GM12878 (cell line): ENCODE data around the gene VSIG10L2. TPM values are rescaled to one million over a fixed set of nuclear protein-coding genes. Genes with fewer than 3 reads are reported as not detected.

Experiments
- ATAC-seq: fragments of 200-7000 bp; cut with Tn5 transposase; 3 replicates; pipeline ENCODE4 v1.9.1; 2020; ENCODE audit warnings: mild to moderate bottlenecking, moderate library complexity
- BruUV-seq: library from RNA; stranded (reverse); fragments of 400-500 nt; replicated peaks from 2 replicates; lab custom pipeline; 2021; lab: Mats Ljungman, UMichigan
- CTCF ChIA-PET: fragments of 300-600 bp; sonication (Branson Sonifier 250); formaldehyde crosslinking; extraction: SDS; loops from one replicate; lab custom pipeline; 2021; ENCODE audit warnings: inconsistent platforms; lab: Yijun Ruan, JAX
- POLR2A ChIA-PET: fragments of 350-600 bp; formaldehyde crosslinking; extraction: SDS; loops from one replicate; lab custom pipeline; 2021; ENCODE audit warnings: inconsistent platforms; lab: Charles Lee
- RAD21 ChIA-PET: fragments of 300-600 bp; sonication (Branson Sonifier 250); formaldehyde crosslinking; loops from one replicate; lab custom pipeline; 2023; ENCODE audit warnings: antibody characterized with exemption; ENCODE audit not compliant: unreplicated experiment; lab: Charles Lee
- SMC1A ChIA-PET: fragments of 300-600 bp; sonication (Branson Sonifier 250); formaldehyde crosslinking; loops from one replicate; lab custom pipeline; 2023; ENCODE audit not compliant: unreplicated experiment, uncharacterized antibody; lab: Charles Lee
- DNase-seq: peaks from one replicate; pipeline ENCODE4 v3.0.0-alpha.2; 2011; ENCODE audit warnings: low read depth, low spot score
- FAIRE-seq: peaks from 3 replicates; lab custom pipeline; 2011; peaks lifted over from hg19 to GRCh38; lab: Jason Lieb, UNC
- H2AFZ ChIP-seq: 2 replicates; pipeline ENCODE4 v1.6.0; 2011; ENCODE audit warnings: low read depth, low read length, control low read depth; ENCODE audit not compliant: control insufficient read depth
- H3K27ac ChIP-seq: 2 replicates; pipeline ENCODE4 v1.5.1; 2011; ENCODE audit warnings: control low read depth; ENCODE audit not compliant: control insufficient read depth, insufficient read depth
- H3K27me3 ChIP-seq, 2 experiments: replicated peaks in 1 of 2; 2 replicates each; pipeline versions ENCODE4 v1.6.0 to v1.6.1; 2011; ENCODE audit warnings: low read length in 1 of 2; ENCODE audit not compliant: control insufficient read depth in 2 of 2, insufficient read depth in 2 of 2
- H3K36me3 ChIP-seq, 2 experiments: 2 replicates each; pipeline ENCODE4 v1.5.1; 2011; ENCODE audit warnings: low read length in 1 of 2; ENCODE audit not compliant: control insufficient read depth in 2 of 2, insufficient read depth in 2 of 2
- H3K4me1 ChIP-seq: 2 replicates; pipeline ENCODE4 v1.6.1; 2011; ENCODE audit warnings: mild to moderate bottlenecking, low read length, moderate library complexity, mixed read lengths; ENCODE audit not compliant: control insufficient read depth, insufficient read depth
- H3K4me2 ChIP-seq: 2 replicates; pipeline ENCODE4 v1.6.0; 2011; ENCODE audit warnings: control low read depth; ENCODE audit not compliant: control insufficient read depth, insufficient read depth
- H3K4me3 ChIP-seq: fragments of 200-600 bp; sonication (generic); 2 replicates; pipeline ENCODE4 v1.5.1; 2016
- H3K79me2 ChIP-seq: 2 replicates; pipeline ENCODE4 v1.6.0; 2011; ENCODE audit warnings: low read length; ENCODE audit not compliant: control insufficient read depth, insufficient read depth
- H3K9ac ChIP-seq: 2 replicates; pipeline ENCODE4 v1.8.0; 2011; ENCODE audit warnings: low read length, control low read depth, mixed read lengths; ENCODE audit not compliant: control insufficient read depth, insufficient read depth
- H3K9me3 ChIP-seq: replicated peaks from 3 replicates; pipeline ENCODE4 v1.5.1; 2011; ENCODE audit warnings: mild to moderate bottlenecking, low read length; ENCODE audit not compliant: control insufficient read depth, insufficient read depth
- H4K20me1 ChIP-seq: 2 replicates; pipeline ENCODE4 v1.6.0; 2011; ENCODE audit not compliant: control insufficient read depth, insufficient read depth
- ETV6 ChIP-seq, 2 experiments: fragments of 450-650 bp in 1 of 2; IDR thresholded peaks in 1 of 2; conservative IDR thresholded peaks in 1 of 2; 2 replicates each; pipeline ENCODE4 v1.6.1; 2014; ENCODE audit warnings: antibody characterized with exemption in 1 of 2, borderline replicate concordance in 1 of 2, low read depth in 1 of 2, mild to moderate bottlenecking in 1 of 2, moderate library complexity in 1 of 2
- RAD21 ChIP-seq: IDR thresholded peaks from 2 replicates; pipeline ENCODE4 v1.6.1; 2011; ENCODE audit warnings: mild to moderate bottlenecking, low read depth, low read length, moderate library complexity; ENCODE audit not compliant: insufficient read depth
- YY1 ChIP-seq: IDR thresholded peaks from 2 replicates; pipeline ENCODE4 v1.6.1; 2011; ENCODE audit warnings: low read depth, mild to moderate bottlenecking, low read length
- ZNF207 ChIP-seq: fragments of 450-650 bp; IDR thresholded peaks from 2 replicates; pipeline ENCODE4 v1.6.1; 2014; ENCODE audit warnings: antibody characterized with exemption, mild to moderate bottlenecking, borderline replicate concordance
- ZSCAN29 ChIP-seq: fragments of 450-650 bp; IDR thresholded peaks from 2 replicates; pipeline ENCODE4 v1.6.1; 2017; ENCODE audit warnings: mild to moderate bottlenecking, moderate library complexity
- WGBS: methylation state at CpG from one replicate; pipeline ENCODE4 v1.1.6; 2016; ENCODE audit warnings: low lambda C conversion rate; ENCODE audit not compliant: insufficient replicate concordance, insufficient coverage; ENCODE audit errors: missing lambda C conversion rate; 5-methylcytosine and 5-hydroxymethylcytosine counted together
- in situ Hi-C: fragments of 300-500 bp; cut with MboI; formaldehyde crosslinking; loops from 9 replicates; pipeline ENCODE4 v1.14.3; 2018; ENCODE audit warnings: mixed read lengths
- intact Hi-C: fragments of 100-400 bp; cut with micrococcal nuclease; formaldehyde crosslinking; loops from one replicate; pipeline ENCODE4 v1.14.2; 2022; ENCODE audit not compliant: unreplicated experiment
- polyA plus RNA-seq, 11 experiments: library from polyadenylated mRNA; depleted of rRNA in 4 of 11; unstranded in 6 of 11; stranded (reverse) in 5 of 11; fragments of >200 nt; fragmentation: Nextera tagmentation in 4 of 11; fragmentation: Illumina TruSeq in 1 of 11; extraction: Ambion mirVana in 4 of 11; extraction: Trizol in 1 of 11; gene quantifications; 1 replicate in 1 of 11; 2 replicates in 10 of 11; pipeline versions ENCODE4 v1.2.1 to v1.2.3, GENCODE V29; 2011 to 2016; ENCODE audit warnings: inconsistent platforms in 2 of 11, missing spikeins in 2 of 11, low read depth in 1 of 11
- total RNA-seq, 4 experiments: library from RNA; depleted of rRNA in 3 of 4; stranded (reverse); fragments of >200 nt in 3 of 4; fragmentation: Illumina TruSeq in 1 of 4; extraction: Trizol in 1 of 4; gene quantifications; 2 replicates each; pipeline versions ENCODE4 v1.2.1 to v1.2.3, GENCODE V29; 2013 to 2021
- TF ChIP-seq, protein P1 (sequence below): IDR thresholded peaks from 2 replicates; pipeline ENCODE4 v1.6.1; 2011; ENCODE audit warnings: mild to moderate bottlenecking, low read depth, low read length, moderate library complexity; ENCODE audit not compliant: insufficient replicate concordance
- TF ChIP-seq, protein P2 (sequence below): IDR thresholded peaks from 2 replicates; pipeline ENCODE4 v1.6.1; 2012; ENCODE audit warnings: mild to moderate bottlenecking, low read depth, low read length

VSIG10L2 gene
- total and polyA plus RNA-seq, 10 of the 15 experiments (the other 5 are each of a cell fraction or from before 2014, with no cell fraction given) = 0.02 TPM; not detected in 9

DNA sequence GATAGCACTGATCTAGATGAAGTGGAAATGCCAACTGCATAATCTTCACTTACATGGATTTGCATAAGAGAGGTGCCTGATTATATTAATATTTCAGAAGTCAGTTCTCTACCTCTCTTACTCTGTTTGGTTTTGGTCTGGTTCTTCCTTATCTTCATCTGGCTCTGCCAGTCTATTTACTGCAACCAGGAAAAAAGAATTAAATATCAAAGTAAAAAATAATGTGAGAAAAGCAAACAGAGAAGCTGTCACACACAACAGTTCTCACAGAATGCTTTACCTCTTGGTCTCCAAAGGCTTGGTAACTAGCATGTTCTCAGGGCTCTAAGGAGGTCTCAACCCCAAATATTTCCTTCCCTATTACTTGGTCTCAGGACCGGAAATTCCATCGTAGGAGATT is 6.7 kb downstream of the VSIG10L2 start:
- CTCF ChIA-PET = no interaction called here
- H3K36me3 ChIP-seq = no peaks in the 10 kb centered on the region
- H4K20me1 ChIP-seq = no peaks in the 10 kb centered on the region
- no peak overlapping the region for H3K4me2 ChIP-seq
- ATAC-seq (no peak), FAIRE-seq (no peak), DNase-seq (no peak)
- H3K4me3 ChIP-seq = no peak overlapping the region
- in situ Hi-C loops = no loop called here
- WGBS = 0% methylated on average over 2 of the region's 2 CpGs
- H2AFZ ChIP-seq = no peak overlapping the region
- H3K79me2 ChIP-seq = no peaks in the 10 kb centered on the region
- POLR2A ChIA-PET = no interaction called here
- intact Hi-C loops = no loop called here
- no peaks in the 10 kb centered on the region for H3K4me1 ChIP-seq
- RAD21 ChIA-PET = no interaction called here
- no peak overlapping the region for H3K9ac ChIP-seq
- H3K27ac ChIP-seq = no peak overlapping the region
- no TSS peak for BruUV-seq
- SMC1A ChIA-PET = no interaction called here
- H3K27me3 ChIP-seq = no peaks in the 10 kb centered on the region
- TF ChIP-seq, protein P1, sequence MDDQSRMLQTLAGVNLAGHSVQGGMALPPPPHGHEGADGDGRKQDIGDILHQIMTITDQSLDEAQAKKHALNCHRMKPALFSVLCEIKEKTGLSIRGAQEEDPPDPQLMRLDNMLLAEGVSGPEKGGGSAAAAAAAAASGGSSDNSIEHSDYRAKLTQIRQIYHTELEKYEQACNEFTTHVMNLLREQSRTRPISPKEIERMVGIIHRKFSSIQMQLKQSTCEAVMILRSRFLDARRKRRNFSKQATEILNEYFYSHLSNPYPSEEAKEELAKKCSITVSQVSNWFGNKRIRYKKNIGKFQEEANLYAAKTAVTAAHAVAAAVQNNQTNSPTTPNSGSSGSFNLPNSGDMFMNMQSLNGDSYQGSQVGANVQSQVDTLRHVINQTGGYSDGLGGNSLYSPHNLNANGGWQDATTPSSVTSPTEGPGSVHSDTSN = no peak
- TF ChIP-seq ETV6 (conservative IDR thresholded peaks at IDR 0.05 in 1 of 2, IDR thresholded peaks at IDR 0.05 in 1 of 2; ENCODE audit: borderline replicate concordance in 1 of 2, low read depth in 1 of 2) (no peak), YY1 (no peak), ZSCAN29 (no peak), ZNF207 (no peak), RAD21 (no peak)
- TF ChIP-seq, protein P2, sequence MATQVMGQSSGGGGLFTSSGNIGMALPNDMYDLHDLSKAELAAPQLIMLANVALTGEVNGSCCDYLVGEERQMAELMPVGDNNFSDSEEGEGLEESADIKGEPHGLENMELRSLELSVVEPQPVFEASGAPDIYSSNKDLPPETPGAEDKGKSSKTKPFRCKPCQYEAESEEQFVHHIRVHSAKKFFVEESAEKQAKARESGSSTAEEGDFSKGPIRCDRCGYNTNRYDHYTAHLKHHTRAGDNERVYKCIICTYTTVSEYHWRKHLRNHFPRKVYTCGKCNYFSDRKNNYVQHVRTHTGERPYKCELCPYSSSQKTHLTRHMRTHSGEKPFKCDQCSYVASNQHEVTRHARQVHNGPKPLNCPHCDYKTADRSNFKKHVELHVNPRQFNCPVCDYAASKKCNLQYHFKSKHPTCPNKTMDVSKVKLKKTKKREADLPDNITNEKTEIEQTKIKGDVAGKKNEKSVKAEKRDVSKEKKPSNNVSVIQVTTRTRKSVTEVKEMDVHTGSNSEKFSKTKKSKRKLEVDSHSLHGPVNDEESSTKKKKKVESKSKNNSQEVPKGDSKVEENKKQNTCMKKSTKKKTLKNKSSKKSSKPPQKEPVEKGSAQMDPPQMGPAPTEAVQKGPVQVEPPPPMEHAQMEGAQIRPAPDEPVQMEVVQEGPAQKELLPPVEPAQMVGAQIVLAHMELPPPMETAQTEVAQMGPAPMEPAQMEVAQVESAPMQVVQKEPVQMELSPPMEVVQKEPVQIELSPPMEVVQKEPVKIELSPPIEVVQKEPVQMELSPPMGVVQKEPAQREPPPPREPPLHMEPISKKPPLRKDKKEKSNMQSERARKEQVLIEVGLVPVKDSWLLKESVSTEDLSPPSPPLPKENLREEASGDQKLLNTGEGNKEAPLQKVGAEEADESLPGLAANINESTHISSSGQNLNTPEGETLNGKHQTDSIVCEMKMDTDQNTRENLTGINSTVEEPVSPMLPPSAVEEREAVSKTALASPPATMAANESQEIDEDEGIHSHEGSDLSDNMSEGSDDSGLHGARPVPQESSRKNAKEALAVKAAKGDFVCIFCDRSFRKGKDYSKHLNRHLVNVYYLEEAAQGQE = no peak
- TF ChIP-seq, all 136 proteins: peak for 0
- H3K9me3 ChIP-seq = no peaks in the 10 kb centered on the region
